BJ (cell line): Measurements from ENCODE around the gene RGS9BP. TPM values are rescaled to one million over a fixed set of nuclear protein-coding genes. Genes with fewer than 3 reads are reported as not detected.
"Not testable (repeated sequence)": the region's sequence is repeated elsewhere in the genome, so short reads cannot be mapped to it uniquely, and the experiment has no call there.

ENCODE experiments used
- CTCF ChIA-PET: fragments of 350-600 bp; formaldehyde crosslinking; extraction: SDS; loops from one replicate; lab custom pipeline; 2021; ENCODE audit warnings: antibody characterized with exemption, inconsistent platforms; lab: Yijun Ruan, JAX
- POLR2A ChIA-PET: fragments of 300-600 bp; sonication (Branson Sonifier 250); formaldehyde crosslinking; extraction: SDS; loops from one replicate; lab custom pipeline; 2021; ENCODE audit warnings: antibody characterized with exemption; lab: Charles Lee
- DNase-seq: peaks from one replicate; pipeline ENCODE4 v3.0.0-alpha.2; 2011; ENCODE audit warnings: low read depth
- H3K27me3 ChIP-seq: 2 replicates; pipeline ENCODE4 v1.6.0; 2011; ENCODE audit warnings: low read length; ENCODE audit not compliant: control insufficient read depth, insufficient read depth
- H3K36me3 ChIP-seq: 2 replicates; pipeline ENCODE4 v1.5.1; 2011; ENCODE audit warnings: low read length; ENCODE audit not compliant: control insufficient read depth, insufficient read depth
- H3K4me3 ChIP-seq: 2 replicates; pipeline ENCODE4 v1.5.1; 2011; ENCODE audit warnings: low read depth, mild to moderate bottlenecking, control low read depth, low read length
- CTCF ChIP-seq: IDR thresholded peaks from 2 replicates; pipeline ENCODE4 v1.5.1; 2011; ENCODE audit warnings: low read depth, mild to moderate bottlenecking, control low read depth, inconsistent platforms, low read length, moderate library complexity; ENCODE audit not compliant: insufficient read depth
- polyA plus RNA-seq: library from polyadenylated mRNA; depleted of rRNA; stranded (reverse); fragments of >200 nt; gene quantifications from 2 replicates; pipeline ENCODE4 v1.2.3, GENCODE V29; 2011

The RGS9BP gene
- polyA plus RNA-seq, 1 experiment, result 0.12 TPM

GRCh38 chr19:32696771-32697170, 21.1 kb downstream of the RGS9BP start:
- H3K4me3 ChIP-seq, CTCF ChIA-PET, H3K27me3 ChIP-seq, H3K36me3 ChIP-seq, POLR2A ChIA-PET, DNase-seq: not testable (repeated sequence)

GRCh38 chr19:32700129-32700528, 24.5 kb downstream of the RGS9BP start:
- H3K27me3 ChIP-seq, POLR2A ChIA-PET, H3K4me3 ChIP-seq, H3K36me3 ChIP-seq, DNase-seq: not testable (repeated sequence)
- CTCF ChIA-PET, result interaction anchor here (0.6 kb wide), 1 partner anchor 10 kb away, joined by 4 read pairs; no protein-coding TSS in a partner anchor

- peaks cover 3% of the 10 kb centered on the region; the same call in 1 of the 2 replicates for H3K36me3 ChIP-seq
- ChIA-PET CTCF (interaction anchor here (0.7 kb wide), 1 partner anchor 88 kb away, joined by 3 read pairs; no protein-coding TSS in a partner anchor), POLR2A (no interaction called here)
- no peak overlapping the region for H3K4me3 ChIP-seq
- no peaks in the 10 kb centered on the region for H3K27me3 ChIP-seq
- no peak for TF ChIP-seq CTCF
- DNase-seq, result no peak
Measured at GRCh38 chr19:32702010-32702409, 26.4 kb downstream of the RGS9BP start.

GRCh38 chr19:32704006-32704405, 28.4 kb downstream of the RGS9BP start:
- H3K36me3 ChIP-seq, POLR2A ChIA-PET, CTCF ChIA-PET: not testable (repeated sequence)

GRCh38 chr19:32708457-32708856, 32.8 kb downstream of the RGS9BP start:
- H3K36me3 ChIP-seq, result peaks cover 1% of the 10 kb centered on the region
- no peak overlapping the region for H3K4me3 ChIP-seq
- no peak for DNase-seq
- ChIA-PET POLR2A (no interaction called here), CTCF (interaction anchor here (0.6 kb wide), 1 partner anchor 9 kb away, joined by 3 read pairs; no protein-coding TSS in a partner anchor)
- no peaks in the 10 kb centered on the region for H3K27me3 ChIP-seq
- no peak for TF ChIP-seq CTCF

More at GRCh38 chr19:32704006-32704405, 28.4 kb downstream of the RGS9BP start:
- not testable (repeated sequence) for H3K27me3 ChIP-seq, H3K4me3 ChIP-seq, DNase-seq

GRCh38 chr19:32709032-32709431, 33.4 kb downstream of the RGS9BP start:
- H3K36me3 ChIP-seq, result peaks cover 1% of the 10 kb centered on the region
- ChIA-PET CTCF (no interaction called here), POLR2A (no interaction called here)

More at GRCh38 chr19:32709032-32709431, 33.4 kb downstream of the RGS9BP start:
- H3K27me3 ChIP-seq, result no peaks in the 10 kb centered on the region
- no peak for DNase-seq
- no peak overlapping the region for H3K4me3 ChIP-seq
- no peak for TF ChIP-seq CTCF
